G401.6 (cell line): ENCODE results near the gene OR2T27.
"Not testable (repeated sequence)": the region's sequence is repeated elsewhere in the genome, so short reads cannot be mapped to it uniquely, and the experiment has no call there.

Experiments used
- FAIRE-seq: peaks from 2 replicates; lab custom pipeline; 2012; peaks lifted over from hg19 to GRCh38; lab: Jason Lieb, UNC

Gene OR2T27

GRCh38 chr1:248655354-248655753 is at the start of gene OR2T27:
Gene OR2T27, minus strand, starts transcription at chr1:248655528. Its CDS starts 4,644 bp downstream, at chr1:248650884.
- FAIRE-seq = not testable (repeated sequence)

GRCh38 chr1:248704606-248705005 is 49.3 kb upstream of the OR2T27 start:
- FAIRE-seq = no peak

GRCh38 chr1:248703674-248704073 is 48.3 kb upstream of the OR2T27 start:
- FAIRE-seq = no peak

- FAIRE-seq = no peak
Measured at GRCh38 chr1:248702714-248703113, 47.4 kb upstream of the OR2T27 start, which contains the start of gene OR14I1. Gene OR14I1, minus strand, starts transcription at chr1:248702766.

- no peak for FAIRE-seq
Measured at GRCh38 chr1:248699099-248699498, 43.8 kb upstream of the OR2T27 start.

GRCh38 chr1:248697907-248698306 is 42.6 kb upstream of the OR2T27 start:
- no peak for FAIRE-seq

GRCh38 chr1:248696774-248697173 is 41.4 kb upstream of the OR2T27 start:
- FAIRE-seq = no peak

GRCh38 chr1:248696261-248696660 is 40.9 kb upstream of the OR2T27 start:
- FAIRE-seq = no peak

- no peak for FAIRE-seq
Measured at GRCh38 chr1:248695451-248696132, 40.3 kb upstream of the OR2T27 start.

- FAIRE-seq = no peak
Measured at GRCh38 chr1:248691567-248692155, 36.3 kb upstream of the OR2T27 start.

- FAIRE-seq = no peak
Measured at GRCh38 chr1:248688527-248689298, 33.4 kb upstream of the OR2T27 start.

- no peak for FAIRE-seq
Measured at GRCh38 chr1:248686815-248687214, 31.5 kb upstream of the OR2T27 start.

GRCh38 chr1:248681651-248682050 is 26.3 kb upstream of the OR2T27 start:
- no peak for FAIRE-seq

- no peak for FAIRE-seq
Measured at GRCh38 chr1:248670003-248670402, 14.7 kb upstream of the OR2T27 start.

GRCh38 chr1:248663453-248664328 is 8.4 kb upstream of the OR2T27 start:
- not testable (repeated sequence) for FAIRE-seq

- FAIRE-seq = not testable (repeated sequence)
Measured at GRCh38 chr1:248656797-248657196, 1.5 kb upstream of the OR2T27 start.

GRCh38 chr1:248648770-248649536 is 6.4 kb downstream of the OR2T27 start:
- not testable (repeated sequence) for FAIRE-seq

- FAIRE-seq = not testable (repeated sequence)
Measured at GRCh38 chr1:248645178-248645577, 10.2 kb downstream of the OR2T27 start, which contains the start of gene OR2T35. Gene OR2T35, minus strand, starts transcription at chr1:248645278. Its CDS starts 6,020 bp downstream, at chr1:248639258.

GRCh38 chr1:248642971-248643651 is 12.2 kb downstream of the OR2T27 start:
- FAIRE-seq = not testable (repeated sequence)

GRCh38 chr1:248641583-248641982 is 13.7 kb downstream of the OR2T27 start:
- FAIRE-seq = not testable (repeated sequence)

- FAIRE-seq = not testable (repeated sequence)
Measured at GRCh38 chr1:248640906-248641305, 14.4 kb downstream of the OR2T27 start.
